GM12878 (cell line): ENCODE measurements around the gene PORCN. TPM values are rescaled to one million over a fixed set of nuclear protein-coding genes. Genes with fewer than 3 reads are reported as not detected.

Source experiments
- ATAC-seq: fragments of 200-7000 bp; cut with Tn5 transposase; 3 replicates; pipeline ENCODE4 v1.9.1; 2020; ENCODE audit warnings: mild to moderate bottlenecking, moderate library complexity
- BruUV-seq: library from RNA; stranded (reverse); fragments of 400-500 nt; replicated peaks from 2 replicates; lab custom pipeline; 2021; lab: Mats Ljungman, UMichigan
- CTCF ChIA-PET: fragments of 300-600 bp; sonication (Branson Sonifier 250); formaldehyde crosslinking; extraction: SDS; loops from one replicate; lab custom pipeline; 2021; ENCODE audit warnings: inconsistent platforms; lab: Yijun Ruan, JAX
- POLR2A ChIA-PET: fragments of 350-600 bp; formaldehyde crosslinking; extraction: SDS; loops from one replicate; lab custom pipeline; 2021; ENCODE audit warnings: inconsistent platforms; lab: Charles Lee
- RAD21 ChIA-PET: fragments of 300-600 bp; sonication (Branson Sonifier 250); formaldehyde crosslinking; loops from one replicate; lab custom pipeline; 2023; ENCODE audit warnings: antibody characterized with exemption; ENCODE audit not compliant: unreplicated experiment; lab: Charles Lee
- SMC1A ChIA-PET: fragments of 300-600 bp; sonication (Branson Sonifier 250); formaldehyde crosslinking; loops from one replicate; lab custom pipeline; 2023; ENCODE audit not compliant: unreplicated experiment, uncharacterized antibody; lab: Charles Lee
- DNase-seq: peaks from one replicate; pipeline ENCODE4 v3.0.0-alpha.2; 2011; ENCODE audit warnings: low read depth, low spot score
- FAIRE-seq: peaks from 3 replicates; lab custom pipeline; 2011; peaks lifted over from hg19 to GRCh38; lab: Jason Lieb, UNC
- H2AFZ ChIP-seq: 2 replicates; pipeline ENCODE4 v1.6.0; 2011; ENCODE audit warnings: low read depth, low read length, control low read depth; ENCODE audit not compliant: control insufficient read depth
- H3K27ac ChIP-seq: 2 replicates; pipeline ENCODE4 v1.5.1; 2011; ENCODE audit warnings: control low read depth; ENCODE audit not compliant: control insufficient read depth, insufficient read depth
- H3K27me3 ChIP-seq, 2 experiments: replicated peaks in 1 of 2; 2 replicates each; pipeline versions ENCODE4 v1.6.0 to v1.6.1; 2011; ENCODE audit warnings: low read length in 1 of 2; ENCODE audit not compliant: control insufficient read depth in 2 of 2, insufficient read depth in 2 of 2
- H3K36me3 ChIP-seq, 2 experiments: 2 replicates each; pipeline ENCODE4 v1.5.1; 2011; ENCODE audit warnings: low read length in 1 of 2; ENCODE audit not compliant: control insufficient read depth in 2 of 2, insufficient read depth in 2 of 2
- H3K4me1 ChIP-seq: 2 replicates; pipeline ENCODE4 v1.6.1; 2011; ENCODE audit warnings: mild to moderate bottlenecking, low read length, moderate library complexity, mixed read lengths; ENCODE audit not compliant: control insufficient read depth, insufficient read depth
- H3K4me2 ChIP-seq: 2 replicates; pipeline ENCODE4 v1.6.0; 2011; ENCODE audit warnings: control low read depth; ENCODE audit not compliant: control insufficient read depth, insufficient read depth
- H3K4me3 ChIP-seq: fragments of 200-600 bp; sonication (generic); 2 replicates; pipeline ENCODE4 v1.5.1; 2016
- H3K79me2 ChIP-seq: 2 replicates; pipeline ENCODE4 v1.6.0; 2011; ENCODE audit warnings: low read length; ENCODE audit not compliant: control insufficient read depth, insufficient read depth
- H3K9ac ChIP-seq: 2 replicates; pipeline ENCODE4 v1.8.0; 2011; ENCODE audit warnings: low read length, control low read depth, mixed read lengths; ENCODE audit not compliant: control insufficient read depth, insufficient read depth
- H3K9me3 ChIP-seq: replicated peaks from 3 replicates; pipeline ENCODE4 v1.5.1; 2011; ENCODE audit warnings: mild to moderate bottlenecking, low read length; ENCODE audit not compliant: control insufficient read depth, insufficient read depth
- H4K20me1 ChIP-seq: 2 replicates; pipeline ENCODE4 v1.6.0; 2011; ENCODE audit not compliant: control insufficient read depth, insufficient read depth
- CHD2 ChIP-seq: IDR thresholded peaks from 2 replicates; pipeline ENCODE4 v1.6.1; 2011; ENCODE audit warnings: low read depth, low read length, improper control_type of control experiment, borderline replicate concordance
- IKZF1 ChIP-seq: fragments of 450-650 bp; conservative IDR thresholded peaks from 2 replicates; pipeline ENCODE4 v1.6.1; 2017; ENCODE audit warnings: antibody characterized with exemption, mild to moderate bottlenecking
- MEF2A ChIP-seq: IDR thresholded peaks from 2 replicates; pipeline ENCODE4 v1.6.1; 2011; ENCODE audit warnings: low read depth, mild to moderate bottlenecking, low read length, moderate library complexity; ENCODE audit not compliant: insufficient read depth
- PML ChIP-seq: IDR thresholded peaks from 2 replicates; pipeline ENCODE4 v1.6.1; 2012; ENCODE audit warnings: low read length, inconsistent platforms
- RB1 ChIP-seq: fragments of 450-650 bp; formaldehyde crosslinking; IDR thresholded peaks from 2 replicates; pipeline ENCODE4 v1.6.1; 2017; ENCODE audit warnings: mild to moderate bottlenecking, borderline replicate concordance
- RBBP5 ChIP-seq: fragments of 200-600 bp; sonication (generic); conservative IDR thresholded peaks from 2 replicates; pipeline ENCODE4 v1.6.1; 2016
- SREBF1 ChIP-seq: IDR thresholded peaks from 2 replicates; pipeline ENCODE4 v1.6.1; 2012; ENCODE audit warnings: mild to moderate bottlenecking, low read length
- STAT1 ChIP-seq: fragments of 450-650 bp; conservative IDR thresholded peaks from 2 replicates; pipeline ENCODE4 v1.6.1; 2014; ENCODE audit warnings: antibody characterized with exemption, mild to moderate bottlenecking
- TAF1 ChIP-seq: IDR thresholded peaks from 2 replicates; pipeline ENCODE4 v1.6.1; 2011; ENCODE audit warnings: mild to moderate bottlenecking, low read depth, low read length, borderline replicate concordance
- TCF3 ChIP-seq: IDR thresholded peaks from 2 replicates; pipeline ENCODE4 v1.6.1; 2012; ENCODE audit warnings: low read depth, mild to moderate bottlenecking, low read length, borderline replicate concordance; ENCODE audit not compliant: insufficient read depth
- ZNF207 ChIP-seq: fragments of 450-650 bp; IDR thresholded peaks from 2 replicates; pipeline ENCODE4 v1.6.1; 2014; ENCODE audit warnings: antibody characterized with exemption, mild to moderate bottlenecking, borderline replicate concordance
- ZNF687 ChIP-seq: fragments of 450-650 bp; IDR thresholded peaks from 2 replicates; pipeline ENCODE4 v1.6.1; 2017; ENCODE audit warnings: mild to moderate bottlenecking, moderate library complexity
- WGBS: methylation state at CpG from one replicate; pipeline ENCODE4 v1.1.6; 2016; ENCODE audit warnings: low lambda C conversion rate; ENCODE audit not compliant: insufficient replicate concordance, insufficient coverage; ENCODE audit errors: missing lambda C conversion rate; 5-methylcytosine and 5-hydroxymethylcytosine counted together
- in situ Hi-C: fragments of 300-500 bp; cut with MboI; formaldehyde crosslinking; loops from 9 replicates; pipeline ENCODE4 v1.14.3; 2018; ENCODE audit warnings: mixed read lengths
- intact Hi-C: fragments of 100-400 bp; cut with micrococcal nuclease; formaldehyde crosslinking; loops from one replicate; pipeline ENCODE4 v1.14.2; 2022; ENCODE audit not compliant: unreplicated experiment
- polyA plus RNA-seq, 11 experiments: library from polyadenylated mRNA; depleted of rRNA in 4 of 11; unstranded in 6 of 11; stranded (reverse) in 5 of 11; fragments of >200 nt; fragmentation: Nextera tagmentation in 4 of 11; fragmentation: Illumina TruSeq in 1 of 11; extraction: Ambion mirVana in 4 of 11; extraction: Trizol in 1 of 11; gene quantifications; 1 replicate in 1 of 11; 2 replicates in 10 of 11; pipeline versions ENCODE4 v1.2.1 to v1.2.3, GENCODE V29; 2011 to 2016; ENCODE audit warnings: inconsistent platforms in 2 of 11, missing spikeins in 2 of 11, low read depth in 1 of 11
- total RNA-seq, 4 experiments: library from RNA; depleted of rRNA in 3 of 4; stranded (reverse); fragments of >200 nt in 3 of 4; fragmentation: Illumina TruSeq in 1 of 4; extraction: Trizol in 1 of 4; gene quantifications; 2 replicates each; pipeline versions ENCODE4 v1.2.1 to v1.2.3, GENCODE V29; 2013 to 2021
- TF ChIP-seq, protein P1 (sequence below): IDR thresholded peaks from 2 replicates; pipeline ENCODE4 v1.6.1; 2012; ENCODE audit warnings: low read depth, low read length, improper control_type of control experiment
- TF ChIP-seq, protein P2 (sequence below): fragments of 450-650 bp; IDR thresholded peaks from 2 replicates; pipeline ENCODE4 v1.6.1; 2017; ENCODE audit warnings: mild to moderate bottlenecking

PORCN gene
- total and polyA plus RNA-seq, 10 of the 15 experiments (the other 5 are each of a cell fraction or from before 2014, with no cell fraction given), result 0.27 to 21.0 (median 14.1) TPM

DNA sequence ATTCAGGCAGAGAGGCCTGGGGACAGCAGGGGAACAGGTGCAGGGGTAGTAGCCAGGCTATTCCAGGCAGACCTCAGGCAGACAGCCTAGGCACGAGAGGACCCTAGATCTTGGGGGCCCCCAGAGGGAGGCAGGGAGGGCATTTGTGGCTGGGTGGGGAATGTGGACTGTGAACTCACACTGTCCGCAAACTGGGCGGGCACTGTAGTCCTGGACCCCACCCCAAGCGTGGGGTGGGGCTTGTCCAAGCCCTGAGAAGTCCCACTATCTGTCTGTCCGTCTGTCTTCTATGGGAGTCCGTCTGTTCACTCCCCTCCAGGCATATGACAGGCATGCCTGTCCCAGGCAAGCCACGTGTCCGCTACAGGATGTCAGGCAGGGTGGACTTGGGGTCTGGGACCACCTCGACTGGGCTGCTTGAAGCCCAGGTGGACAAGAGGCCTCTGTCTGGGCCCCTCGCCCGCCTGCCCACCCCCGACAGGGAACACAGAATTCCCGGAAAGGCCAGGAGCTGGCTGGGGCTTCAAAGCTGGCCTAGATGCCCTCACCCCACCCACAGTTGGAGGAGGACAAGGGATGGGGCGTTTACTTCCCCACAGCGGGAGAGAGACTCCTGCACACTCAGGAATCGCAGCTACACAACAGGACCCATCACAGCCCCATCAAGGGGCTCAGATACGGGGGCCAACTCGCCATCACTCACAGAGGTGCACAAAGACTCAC, 38.5 kb upstream of the PORCN start, which contains the start of gene SLC38A5 (continued):
- TF ChIP-seq ZNF687, result no peak
- TF ChIP-seq CHD2, result no peak
- TF ChIP-seq, protein P1, sequence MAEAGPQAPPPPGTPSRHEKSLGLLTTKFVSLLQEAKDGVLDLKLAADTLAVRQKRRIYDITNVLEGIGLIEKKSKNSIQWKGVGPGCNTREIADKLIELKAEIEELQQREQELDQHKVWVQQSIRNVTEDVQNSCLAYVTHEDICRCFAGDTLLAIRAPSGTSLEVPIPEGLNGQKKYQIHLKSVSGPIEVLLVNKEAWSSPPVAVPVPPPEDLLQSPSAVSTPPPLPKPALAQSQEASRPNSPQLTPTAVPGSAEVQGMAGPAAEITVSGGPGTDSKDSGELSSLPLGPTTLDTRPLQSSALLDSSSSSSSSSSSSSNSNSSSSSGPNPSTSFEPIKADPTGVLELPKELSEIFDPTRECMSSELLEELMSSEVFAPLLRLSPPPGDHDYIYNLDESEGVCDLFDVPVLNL, result no peak
- TF ChIP-seq PML, result no peak
- TF ChIP-seq, all 136 proteins: peak for 0

DNA sequence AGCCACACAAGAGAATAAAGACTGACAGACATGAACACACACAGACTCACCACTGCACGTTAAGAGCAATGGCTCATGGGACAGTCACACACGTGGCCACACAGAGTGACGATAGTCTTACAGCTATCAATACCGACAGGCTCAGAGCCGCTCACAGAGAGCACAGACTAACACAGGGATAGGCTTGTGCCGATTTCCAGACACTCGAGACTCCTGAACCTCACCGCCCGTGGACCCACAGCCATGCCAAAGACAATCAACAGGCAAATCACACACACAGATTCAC, 38.0 kb upstream of the PORCN start:
- H3K79me2 ChIP-seq, result peaks cover 26% of the 10 kb centered on the region
- SMC1A ChIA-PET, result no interaction called here
- H3K27ac ChIP-seq, result no peak overlapping the region
- POLR2A ChIA-PET, result no interaction called here
- intact Hi-C loops, result loop anchor here (10.0 kb wide), 1 partner anchor 424 kb away; the partner anchor contains the start of genes PQBP1 and TIMM17B
- no peaks in the 10 kb centered on the region for H4K20me1 ChIP-seq
- H3K36me3 ChIP-seq, result no peaks in the 10 kb centered on the region
- BruUV-seq, result no TSS peak
- H2AFZ ChIP-seq, result no peak overlapping the region
- no peak overlapping the region for H3K4me2 ChIP-seq
- RAD21 ChIA-PET, result no interaction called here
- FAIRE-seq, result no peak
- 82% methylated on average over 9 of the region's 9 CpGs for WGBS
- H3K9ac ChIP-seq, result no peak overlapping the region
- no peaks in the 10 kb centered on the region for H3K9me3 ChIP-seq
- DNase-seq, result no peak
- peaks cover 6% of the 10 kb centered on the region for H3K4me1 ChIP-seq
- CTCF ChIA-PET, result interaction anchor here (0.6 kb wide), 1 partner anchor 265 kb away, joined by 4 read pairs; no protein-coding TSS in a partner anchor
- no peak overlapping the region for H3K4me3 ChIP-seq
- in situ Hi-C loops, result no loop called here
- H3K27me3 ChIP-seq, result no peaks in the 10 kb centered on the region
- ATAC-seq, result no peak
- TF ChIP-seq TCF3 (no peak), RBBP5 (no peak), TAF1 (no peak), RB1 (no peak), MEF2A (no peak), STAT1 (no peak), ZNF207 (no peak), SREBF1 (no peak), IKZF1 (no peak)
- TF ChIP-seq, protein P1, result no peak
- TF ChIP-seq, protein P2, sequence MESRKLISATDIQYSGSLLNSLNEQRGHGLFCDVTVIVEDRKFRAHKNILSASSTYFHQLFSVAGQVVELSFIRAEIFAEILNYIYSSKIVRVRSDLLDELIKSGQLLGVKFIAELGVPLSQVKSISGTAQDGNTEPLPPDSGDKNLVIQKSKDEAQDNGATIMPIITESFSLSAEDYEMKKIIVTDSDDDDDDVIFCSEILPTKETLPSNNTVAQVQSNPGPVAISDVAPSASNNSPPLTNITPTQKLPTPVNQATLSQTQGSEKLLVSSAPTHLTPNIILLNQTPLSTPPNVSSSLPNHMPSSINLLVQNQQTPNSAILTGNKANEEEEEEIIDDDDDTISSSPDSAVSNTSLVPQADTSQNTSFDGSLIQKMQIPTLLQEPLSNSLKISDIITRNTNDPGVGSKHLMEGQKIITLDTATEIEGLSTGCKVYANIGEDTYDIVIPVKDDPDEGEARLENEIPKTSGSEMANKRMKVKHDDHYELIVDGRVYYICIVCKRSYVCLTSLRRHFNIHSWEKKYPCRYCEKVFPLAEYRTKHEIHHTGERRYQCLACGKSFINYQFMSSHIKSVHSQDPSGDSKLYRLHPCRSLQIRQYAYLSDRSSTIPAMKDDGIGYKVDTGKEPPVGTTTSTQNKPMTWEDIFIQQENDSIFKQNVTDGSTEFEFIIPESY, result no peak
